Neural progenitor cell (in vitro differentiated cells): ENCODE measurements around the gene THEM4. TPM values are rescaled to one million over a fixed set of nuclear protein-coding genes. Genes with fewer than 3 reads are reported as not detected.

Source experiments
- DNase-seq: peaks from one replicate; pipeline ENCODE4 v3.0.0-alpha.2; 2016; ENCODE audit warnings: low spot score
- H2AFZ ChIP-seq: fragments of 200-600 bp; sonication (generic); replicated peaks from 2 replicates; pipeline ENCODE4 v1.6.1; 2016; ENCODE audit warnings: antibody characterized with exemption
- H3F3A ChIP-seq: fragments of 200-600 bp; sonication (generic); 2 replicates; pipeline ENCODE4 v1.6.1; 2016; ENCODE audit warnings: antibody characterized with exemption, low read depth
- H3K27ac ChIP-seq: fragments of 200-600 bp; sonication (generic); 2 replicates; pipeline ENCODE4 v1.5.1; 2016; ENCODE audit warnings: mild to moderate bottlenecking
- H3K27me3 ChIP-seq: fragments of 200-600 bp; sonication (generic); 2 replicates; pipeline ENCODE4 v1.6.1; 2016; ENCODE audit warnings: mild to moderate bottlenecking, moderate library complexity
- H3K36me3 ChIP-seq: fragments of 200-600 bp; sonication (generic); 2 replicates; pipeline ENCODE4 v1.5.1; 2016
- H3K4me1 ChIP-seq: fragments of 200-600 bp; sonication (generic); 2 replicates; pipeline ENCODE4 v1.6.1; 2016; ENCODE audit warnings: mixed run types
- H3K4me2 ChIP-seq: fragments of 200-600 bp; sonication (generic); 2 replicates; pipeline ENCODE4 v1.6.1; 2016
- H3K4me3 ChIP-seq: fragments of 200-600 bp; sonication (generic); 2 replicates; pipeline ENCODE4 v1.5.1; 2016
- H3K79me2 ChIP-seq: fragments of 200-600 bp; sonication (generic); 2 replicates; pipeline ENCODE4 v1.6.1; 2016; ENCODE audit warnings: low read depth
- H3K9ac ChIP-seq: fragments of 200-600 bp; sonication (generic); 2 replicates; pipeline ENCODE4 v1.6.1; 2016
- H3K9me3 ChIP-seq: fragments of 200-600 bp; sonication (generic); 2 replicates; pipeline ENCODE4 v1.5.1; 2016; ENCODE audit warnings: low read depth
- H4K20me1 ChIP-seq: fragments of 200-600 bp; sonication (generic); 2 replicates; pipeline ENCODE4 v1.6.1; 2016; ENCODE audit warnings: low read depth
- H3K27ac Mint-ChIP-seq: 3 replicates; pipeline ENCODE4 v1.8.0; 2021; ENCODE audit warnings: mixed read lengths
- H3K27me3 Mint-ChIP-seq: 2 replicates; pipeline ENCODE4 v1.8.0; 2022; ENCODE audit warnings: low read depth, mild to moderate bottlenecking, inconsistent platforms, moderate library complexity, mixed read lengths; ENCODE audit not compliant: insufficient read depth
- H3K36me3 Mint-ChIP-seq: 3 replicates; pipeline ENCODE4 v1.8.0; 2021; ENCODE audit warnings: mixed read lengths
- H3K4me1 Mint-ChIP-seq: 3 replicates; pipeline ENCODE4 v1.8.0; 2021; ENCODE audit warnings: mixed read lengths
- H3K4me3 Mint-ChIP-seq: 3 replicates; pipeline ENCODE4 v1.8.0; 2021; ENCODE audit warnings: mild to moderate bottlenecking, moderate library complexity, mixed read lengths
- H3K9me3 Mint-ChIP-seq: 3 replicates; pipeline ENCODE4 v1.8.0; 2020; ENCODE audit warnings: mixed read lengths
- EZH2 ChIP-seq: fragments of 200-600 bp; sonication (generic); IDR thresholded peaks from 2 replicates; pipeline ENCODE4 v1.6.1; 2017; ENCODE audit warnings: antibody characterized with exemption, mild to moderate bottlenecking, moderate library complexity
- EZH2phosphoT487 ChIP-seq: fragments of 200-600 bp; sonication (generic); IDR thresholded peaks from 2 replicates; pipeline ENCODE4 v1.6.1; 2017; ENCODE audit warnings: antibody characterized with exemption
- total RNA-seq: library from RNA; depleted of rRNA; stranded (reverse); fragments of >200 nt; gene quantifications from 2 replicates; pipeline ENCODE4 v1.2.3, GENCODE V29; 2015; ENCODE audit warnings: low replicate concordance
- TF ChIP-seq, protein P1 (sequence below): fragments of 200-600 bp; sonication (generic); IDR thresholded peaks from 2 replicates; pipeline ENCODE4 v1.5.1; 2017; ENCODE audit warnings: antibody characterized with exemption, mild to moderate bottlenecking

THEM4 gene
- total RNA-seq, 1 donor from 2014 or later = 14.1 TPM

DNA sequence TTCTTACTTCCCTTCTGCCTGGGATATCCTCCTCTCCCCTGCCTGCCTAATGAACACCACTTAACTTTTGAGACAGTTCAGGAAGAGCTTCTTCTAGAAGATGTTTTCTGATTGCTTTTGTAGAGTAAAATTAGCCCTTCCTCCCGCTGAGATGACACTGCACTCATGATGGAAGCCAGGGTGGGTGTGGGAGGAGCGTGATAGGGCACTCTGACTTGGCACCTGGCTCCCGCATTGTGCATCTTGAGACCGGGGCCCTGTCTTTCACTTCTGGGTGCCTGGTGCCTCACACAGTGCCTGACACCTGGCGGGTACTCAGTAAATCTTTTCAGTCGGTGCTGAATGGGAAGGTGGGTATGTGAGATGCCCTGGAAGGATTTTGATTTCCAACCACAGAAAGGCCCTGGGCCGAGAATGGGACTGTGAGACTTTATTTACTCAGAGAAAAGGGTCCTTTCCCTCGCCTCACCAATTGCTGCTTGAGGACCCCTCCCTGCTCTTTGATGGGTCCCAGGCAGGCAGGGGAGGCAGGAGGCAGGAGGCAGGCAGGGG is 62.5 kb downstream of the THEM4 start:
- no peaks in the 10 kb centered on the region for H3F3A ChIP-seq
- Mint-ChIP-seq H3K4me1 (peaks cover 7% of the 10 kb centered on the region), H3K36me3 (no peaks in the 10 kb centered on the region), H3K9me3 (no peaks in the 10 kb centered on the region), H3K27ac (no peak overlapping the region), H3K4me3 (no peak overlapping the region), H3K27me3 (peaks cover 13% of the 10 kb centered on the region)
- no peaks in the 10 kb centered on the region for H3K36me3 ChIP-seq
- H3K9me3 ChIP-seq = no peaks in the 10 kb centered on the region
- DNase-seq = no peak
- H3K9ac ChIP-seq = no peak overlapping the region
- H3K4me1 ChIP-seq = peaks cover 4% of the 10 kb centered on the region
- TF ChIP-seq EZH2phosphoT487 = no peak
- TF ChIP-seq EZH2 = no peak
- TF ChIP-seq, protein P1, sequence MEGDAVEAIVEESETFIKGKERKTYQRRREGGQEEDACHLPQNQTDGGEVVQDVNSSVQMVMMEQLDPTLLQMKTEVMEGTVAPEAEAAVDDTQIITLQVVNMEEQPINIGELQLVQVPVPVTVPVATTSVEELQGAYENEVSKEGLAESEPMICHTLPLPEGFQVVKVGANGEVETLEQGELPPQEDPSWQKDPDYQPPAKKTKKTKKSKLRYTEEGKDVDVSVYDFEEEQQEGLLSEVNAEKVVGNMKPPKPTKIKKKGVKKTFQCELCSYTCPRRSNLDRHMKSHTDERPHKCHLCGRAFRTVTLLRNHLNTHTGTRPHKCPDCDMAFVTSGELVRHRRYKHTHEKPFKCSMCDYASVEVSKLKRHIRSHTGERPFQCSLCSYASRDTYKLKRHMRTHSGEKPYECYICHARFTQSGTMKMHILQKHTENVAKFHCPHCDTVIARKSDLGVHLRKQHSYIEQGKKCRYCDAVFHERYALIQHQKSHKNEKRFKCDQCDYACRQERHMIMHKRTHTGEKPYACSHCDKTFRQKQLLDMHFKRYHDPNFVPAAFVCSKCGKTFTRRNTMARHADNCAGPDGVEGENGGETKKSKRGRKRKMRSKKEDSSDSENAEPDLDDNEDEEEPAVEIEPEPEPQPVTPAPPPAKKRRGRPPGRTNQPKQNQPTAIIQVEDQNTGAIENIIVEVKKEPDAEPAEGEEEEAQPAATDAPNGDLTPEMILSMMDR = no peak
- H3K79me2 ChIP-seq = no peaks in the 10 kb centered on the region
- no peaks in the 10 kb centered on the region for H3K27me3 ChIP-seq
- no peak overlapping the region for H3K4me2 ChIP-seq
- no peak overlapping the region for H3K4me3 ChIP-seq
- no peak overlapping the region for H3K27ac ChIP-seq
- H2AFZ ChIP-seq = no peak overlapping the region
- H4K20me1 ChIP-seq = no peaks in the 10 kb centered on the region

GRCh38 chr1:151846062-151846568 is 63.2 kb downstream of the THEM4 start:
- DNase-seq = no peak
- H3K9me3 Mint-ChIP-seq = no peaks in the 10 kb centered on the region
- Histone ChIP-seq H3K4me2 (no peak overlapping the region), H3K4me3 (no peak overlapping the region), H4K20me1 (no peaks in the 10 kb centered on the region), H3K36me3 (no peaks in the 10 kb centered on the region), H3K4me1 (peaks cover 4% of the 10 kb centered on the region), H2AFZ (no peak overlapping the region), H3K9me3 (no peaks in the 10 kb centered on the region), H3K27me3 (peaks cover 3% of the 10 kb centered on the region), H3K9ac (no peak overlapping the region), H3F3A (no peaks in the 10 kb centered on the region), H3K79me2 (no peaks in the 10 kb centered on the region), H3K27ac (no peak overlapping the region)
- peaks cover 10% of the 10 kb centered on the region for H3K27me3 Mint-ChIP-seq
- H3K4me1 Mint-ChIP-seq = peaks cover 10% of the 10 kb centered on the region
- no peak overlapping the region for H3K27ac Mint-ChIP-seq
- no peaks in the 10 kb centered on the region for H3K36me3 Mint-ChIP-seq
- no peak overlapping the region for H3K4me3 Mint-ChIP-seq
- TF ChIP-seq EZH2 (no peak), EZH2phosphoT487 (no peak)
- TF ChIP-seq, protein P1 = no peak

DNA sequence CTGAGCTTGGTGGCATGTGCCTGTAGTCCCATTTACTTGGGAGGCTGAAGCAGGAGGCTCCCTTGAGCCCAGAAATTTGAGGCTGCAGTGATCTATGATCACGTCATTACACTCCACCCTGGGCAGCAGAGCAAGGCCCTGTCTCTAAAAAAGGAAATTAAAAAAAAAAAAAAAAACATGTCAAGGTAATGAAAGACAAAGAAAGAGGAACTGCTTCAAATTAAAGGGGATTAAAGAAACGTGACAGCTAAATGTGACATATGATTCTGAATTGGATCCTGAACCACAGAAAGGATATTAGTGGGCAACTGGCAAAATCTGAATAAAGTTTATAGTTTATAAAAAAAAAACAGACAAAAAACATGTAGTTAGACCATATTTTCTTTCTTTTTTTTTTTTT is 65.9 kb downstream of the THEM4 start:
- Histone ChIP-seq H3K27me3 (peaks cover 30% of the 10 kb centered on the region), H3K36me3 (no peaks in the 10 kb centered on the region), H3K4me1 (peaks cover 12% of the 10 kb centered on the region), H3F3A (peaks cover 11% of the 10 kb centered on the region), H3K79me2 (no peaks in the 10 kb centered on the region), H3K9me3 (no peaks in the 10 kb centered on the region), H4K20me1 (no peaks in the 10 kb centered on the region), H3K27ac (no peak overlapping the region), H3K9ac (no peak overlapping the region), H3K4me3 (no peak overlapping the region), H3K4me2 (no peak overlapping the region), H2AFZ (no peak overlapping the region)
- no peak for TF ChIP-seq EZH2phosphoT487
- TF ChIP-seq, protein P1 = no peak
- no peak for TF ChIP-seq EZH2
- Mint-ChIP-seq H3K9me3 (no peaks in the 10 kb centered on the region), H3K27me3 (peaks cover 30% of the 10 kb centered on the region), H3K27ac (no peak overlapping the region), H3K4me1 (peaks cover 21% of the 10 kb centered on the region), H3K4me3 (no peak overlapping the region), H3K36me3 (no peaks in the 10 kb centered on the region)
- DNase-seq = no peak
